Esophagus muscularis mucosa (tissue), 3 donors: Measurements from ENCODE around the gene TRMU.

Experiments
- CTCF ChIP-seq, 3 experiments: fragments of 200-600 bp in 2 of 3; fragments of 450-650 bp in 1 of 3; sonication (generic) in 2 of 3; IDR thresholded peaks; one replicate each; pipeline ENCODE4 v1.5.1; 2017 to 2019; ENCODE audit warnings: antibody characterized with exemption in 3 of 3, mild to moderate bottlenecking in 2 of 3, moderate library complexity in 1 of 3
- POLR2A ChIP-seq: fragments of 450-650 bp; IDR thresholded peaks from one replicate; pipeline ENCODE4 v1.6.1; 2017; ENCODE audit warnings: antibody characterized with exemption, moderate library complexity, mild to moderate bottlenecking, low read depth

- TF ChIP-seq POLR2A (no peak), CTCF (IDR thresholded peaks at IDR 0.05) (peak; percentile 71 to 88 (median 82))
Measured at GRCh38 chr22:46367707-46368191, 32.2 kb downstream of the TRMU start.
